Right atrium auricular region (tissue), 2 donors: Measurements from ENCODE around the gene NAA30. TPM values are rescaled to one million over a fixed set of nuclear protein-coding genes. Genes with fewer than 3 reads are reported as not detected.
"Not testable (repeated sequence)": the region's sequence is repeated elsewhere in the genome, so short reads cannot be mapped to it uniquely, and the experiment has no call there.

Source experiments
- DNase-seq: peaks from one replicate; pipeline ENCODE4 v3.0.0-alpha.2; 2019; ENCODE audit warnings: low spot score
- H3K27ac ChIP-seq, 2 donors: fragments of 200-600 bp; sonication (generic); 1 replicate in 1 of 2; 2 replicates in 1 of 2; pipeline ENCODE4 v1.5.1; 2016 to 2019
- H3K27me3 ChIP-seq, 2 donors: fragments of 200-600 bp; sonication (generic); one replicate each; pipeline versions ENCODE4 v1.5.1 to v1.6.0; 2017 to 2019
- H3K36me3 ChIP-seq: fragments of 200-600 bp; sonication (generic); one replicate; pipeline ENCODE4 v1.5.1; 2016
- H3K4me1 ChIP-seq, 2 donors: fragments of 200-600 bp; sonication (generic); one replicate each; pipeline versions ENCODE4 v1.5.1 to v1.6.0; 2017 to 2019
- H3K4me3 ChIP-seq, 2 donors: fragments of 200-600 bp; sonication (generic); 1 replicate in 1 of 2; 2 replicates in 1 of 2; pipeline ENCODE4 v1.5.1; 2017 to 2019; ENCODE audit warnings: mild to moderate bottlenecking in 1 of 2, moderate library complexity in 1 of 2
- H3K9me3 ChIP-seq, 2 donors: fragments of 200-600 bp; sonication (generic); one replicate each; pipeline ENCODE4 v1.5.1; 2019
- CTCF ChIP-seq, 2 donors: fragments of 200-600 bp; sonication (generic); IDR thresholded peaks; one replicate each; pipeline ENCODE4 v1.5.1; 2019; ENCODE audit warnings: antibody characterized with exemption in 2 of 2
- total RNA-seq, 2 donors: library from RNA; depleted of rRNA; stranded (reverse); fragments of >200 nt; gene quantifications; one replicate each; pipeline ENCODE4 v1.1.0, GENCODE V29; 2016

NAA30 gene
- total RNA-seq, 2 donors from 2014 or later = 15.2 to 26.1 TPM

GRCh38 chr14:57355081-57355800 is 35.1 kb upstream of the NAA30 start:
- Histone ChIP-seq H3K27ac (no peak overlapping the region), H3K4me3 (no peak overlapping the region), H3K27me3 (no peaks in the 10 kb centered on the region), H3K9me3 (no peaks in the 10 kb centered on the region), H3K4me1 (no peaks in the 10 kb centered on the region), H3K36me3 (no peaks in the 10 kb centered on the region)
- DNase-seq = no peak
- TF ChIP-seq CTCF (IDR thresholded peaks at IDR 0.05) = no peak

GRCh38 chr14:57362361-57362760 is 28.0 kb upstream of the NAA30 start:
- H3K4me1 ChIP-seq = no peaks in the 10 kb centered on the region
- no peaks in the 10 kb centered on the region for H3K9me3 ChIP-seq
- H3K27me3 ChIP-seq = no peaks in the 10 kb centered on the region
- DNase-seq = no peak
- no peak overlapping the region for H3K4me3 ChIP-seq
- H3K27ac ChIP-seq = no peak overlapping the region
- no peak for TF ChIP-seq CTCF (IDR thresholded peaks at IDR 0.05)
- no peaks in the 10 kb centered on the region for H3K36me3 ChIP-seq

GRCh38 chr14:57364659-57365450 is 25.5 kb upstream of the NAA30 start:
- Histone ChIP-seq H3K4me1 (no peaks in the 10 kb centered on the region), H3K27ac (no peak overlapping the region), H3K9me3 (no peaks in the 10 kb centered on the region), H3K4me3 (no peak overlapping the region), H3K36me3 (no peaks in the 10 kb centered on the region), H3K27me3 (no peaks in the 10 kb centered on the region)
- no peak for TF ChIP-seq CTCF (IDR thresholded peaks at IDR 0.05)
- no peak for DNase-seq

- H3K27me3 ChIP-seq, H3K9me3 ChIP-seq, H3K4me3 ChIP-seq, H3K27ac ChIP-seq, DNase-seq, H3K36me3 ChIP-seq, H3K4me1 ChIP-seq: not testable (repeated sequence)
These were observed 20.2 kb upstream of the NAA30 start for GRCh38 chr14:57370187-57370586.

GRCh38 chr14:57371013-57371412 is 19.4 kb upstream of the NAA30 start:
- TF ChIP-seq CTCF (IDR thresholded peaks at IDR 0.05) = no peak
- DNase-seq = no peak
- Histone ChIP-seq H3K36me3 (no peaks in the 10 kb centered on the region), H3K9me3 (no peaks in the 10 kb centered on the region), H3K4me1 (no peaks in the 10 kb centered on the region), H3K27me3 (no peaks in the 10 kb centered on the region), H3K4me3 (no peak overlapping the region), H3K27ac (no peak overlapping the region)

- H3K36me3 ChIP-seq = no peaks in the 10 kb centered on the region
- H3K4me1 ChIP-seq = no peaks in the 10 kb centered on the region
- no peaks in the 10 kb centered on the region for H3K27me3 ChIP-seq
- no peak for TF ChIP-seq CTCF (IDR thresholded peaks at IDR 0.05)
- no peak overlapping the region for H3K27ac ChIP-seq
- H3K9me3 ChIP-seq = no peaks in the 10 kb centered on the region
- no peak overlapping the region for H3K4me3 ChIP-seq
- no peak for DNase-seq
These were observed 15.2 kb upstream of the NAA30 start for GRCh38 chr14:57375156-57375555.
